IMR-90 (cell line): ENCODE data around the gene SLC38A7. TPM values are rescaled to one million over a fixed set of nuclear protein-coding genes. Genes with fewer than 3 reads are reported as not detected.

Experiments
- ATAC-seq: fragments of 200-7000 bp; cut with Tn5 transposase; 2 replicates; pipeline ENCODE4 v1.9.1; 2020; ENCODE audit warnings: low read depth, mild to moderate bottlenecking, moderate library complexity
- BruUV-seq: library from RNA; stranded (reverse); fragments of 400-500 nt; replicated peaks from 2 replicates; lab custom pipeline; 2021; lab: Mats Ljungman, UMichigan
- CTCF ChIA-PET: fragments of 300-600 bp; formaldehyde crosslinking; extraction: SDS; loops from one replicate; lab custom pipeline; 2021; ENCODE audit warnings: antibody characterized with exemption; lab: Yijun Ruan, JAX
- POLR2A ChIA-PET: fragments of 300-600 bp; sonication (Branson Sonifier 250); formaldehyde crosslinking; loops from one replicate; lab custom pipeline; 2022; ENCODE audit warnings: antibody characterized with exemption; ENCODE audit not compliant: unreplicated experiment; lab: Charles Lee
- DNase-seq: peaks from one replicate; pipeline ENCODE4 v3.0.0; 2013
- H2AFZ ChIP-seq: replicated peaks from 2 replicates; pipeline ENCODE3; 2013; ENCODE audit warnings: low read length, mild to moderate bottlenecking; ENCODE audit not compliant: poor library complexity
- H2AK5ac ChIP-seq: 2 replicates; pipeline ENCODE4 v1.6.1; 2013; ENCODE audit warnings: low read depth, low read length, inconsistent platforms
- H2AK9ac ChIP-seq: replicated peaks from 2 replicates; pipeline ENCODE3; 2013; ENCODE audit warnings: mild to moderate bottlenecking, low read depth, low read length, moderate library complexity; ENCODE audit not compliant: poor library complexity
- H2BK120ac ChIP-seq: 2 replicates; pipeline ENCODE4 v1.6.1; 2013; ENCODE audit warnings: low read depth, low read length, inconsistent platforms
- H2BK15ac ChIP-seq: 3 replicates; pipeline ENCODE4 v1.6.1; 2013; ENCODE audit warnings: low read depth, low read length, inconsistent platforms
- H2BK20ac ChIP-seq: 2 replicates; pipeline ENCODE4 v1.6.1; 2013; ENCODE audit warnings: low read depth, mild to moderate bottlenecking, inconsistent platforms, low read length, moderate library complexity
- H2BK5ac ChIP-seq: 2 replicates; pipeline ENCODE4 v1.6.1; 2013; ENCODE audit warnings: mild to moderate bottlenecking, low read depth, low read length, inconsistent platforms; ENCODE audit not compliant: poor library complexity, severe bottlenecking
- H3K14ac ChIP-seq: replicated peaks from 2 replicates; pipeline ENCODE4 v1.6.1; 2013; ENCODE audit warnings: low read depth, low read length, inconsistent platforms
- H3K18ac ChIP-seq: 2 replicates; pipeline ENCODE4 v1.6.1; 2013; ENCODE audit warnings: low read depth, low read length, control low read depth
- H3K23ac ChIP-seq: 2 replicates; pipeline ENCODE4 v1.6.1; 2013; ENCODE audit warnings: low read depth, low read length, inconsistent platforms
- H3K27ac ChIP-seq: 2 replicates; pipeline ENCODE4 v1.5.1; 2013; ENCODE audit warnings: mild to moderate bottlenecking, control low read depth, low read length; ENCODE audit not compliant: insufficient read depth
- H3K27me3 ChIP-seq: 2 replicates; pipeline ENCODE4 v1.6.1; 2013; ENCODE audit warnings: low read length; ENCODE audit not compliant: control insufficient read depth, insufficient read depth
- H3K36me3 ChIP-seq: 2 replicates; pipeline ENCODE4 v1.6.1; 2013; ENCODE audit warnings: low read length, mixed read lengths; ENCODE audit not compliant: control insufficient read depth, insufficient read depth
- H3K4ac ChIP-seq: 2 replicates; pipeline ENCODE4 v1.6.1; 2013; ENCODE audit warnings: low read depth, low read length, inconsistent platforms
- H3K4me1 ChIP-seq: 2 replicates; pipeline ENCODE4 v1.6.1; 2013; ENCODE audit warnings: low read length, mixed read lengths; ENCODE audit not compliant: control insufficient read depth, insufficient read depth
- H3K4me2 ChIP-seq: 2 replicates; pipeline ENCODE4 v1.6.1; 2013; ENCODE audit warnings: low read depth, mild to moderate bottlenecking, control low read depth, low read length, moderate library complexity
- H3K4me3 ChIP-seq: 2 replicates; pipeline ENCODE4 v1.5.1; 2013; ENCODE audit warnings: low read depth, mild to moderate bottlenecking, control low read depth, low read length, moderate library complexity; ENCODE audit not compliant: insufficient read depth
- H3K56ac ChIP-seq: 2 replicates; pipeline ENCODE4 v1.6.1; 2013; ENCODE audit warnings: low read length, inconsistent platforms; ENCODE audit not compliant: insufficient read depth; ENCODE audit errors: extremely low read depth
- H3K79me1 ChIP-seq, 2 experiments: 2 replicates each; pipeline ENCODE4 v1.6.1; 2013; ENCODE audit warnings: low read length in 2 of 2, inconsistent platforms in 1 of 2, low read depth in 1 of 2
- H3K9ac ChIP-seq: 2 replicates; pipeline ENCODE4 v1.6.1; 2013; ENCODE audit warnings: low read depth, low read length, control low read depth
- H3K9me1 ChIP-seq: 2 replicates; pipeline ENCODE4 v1.6.1; 2013; ENCODE audit warnings: low read length, inconsistent platforms; ENCODE audit not compliant: insufficient read depth
- H3K9me3 ChIP-seq: 2 replicates; pipeline ENCODE4 v1.6.1; 2013; ENCODE audit warnings: low read length; ENCODE audit not compliant: control insufficient read depth, insufficient read depth
- H4K20me1 ChIP-seq: 2 replicates; pipeline ENCODE4 v1.6.1; 2013; ENCODE audit warnings: low read length, inconsistent platforms; ENCODE audit not compliant: insufficient read depth
- H4K5ac ChIP-seq: 2 replicates; pipeline ENCODE4 v1.6.1; 2013; ENCODE audit warnings: mild to moderate bottlenecking, low read depth, low read length, control low read depth
- H4K8ac ChIP-seq, 2 experiments: 2 replicates each; pipeline ENCODE4 v1.6.1; 2013; ENCODE audit warnings: low read depth in 2 of 2, low read length in 2 of 2, control low read depth in 1 of 2, inconsistent platforms in 1 of 2
- H4K91ac ChIP-seq: 2 replicates; pipeline ENCODE4 v1.6.1; 2013; ENCODE audit warnings: low read depth, low read length, inconsistent platforms; ENCODE audit not compliant: insufficient read depth
- BHLHE40 ChIP-seq: fragments of 150-350 bp; IDR thresholded peaks from 2 replicates; pipeline ENCODE4 v1.6.1; 2016; ENCODE audit warnings: mild to moderate bottlenecking, low read depth, low read length
- CEBPB ChIP-seq: IDR thresholded peaks from 2 replicates; pipeline ENCODE4 v1.6.1; 2012; ENCODE audit warnings: low read depth, low read length, improper control_type of control experiment
- CHD1 ChIP-seq: IDR thresholded peaks from 2 replicates; pipeline ENCODE4 v1.6.1; 2012; ENCODE audit warnings: low read depth, low read length, improper control_type of control experiment
- FOS ChIP-seq: fragments of 150-350 bp; IDR thresholded peaks from 2 replicates; pipeline ENCODE4 v1.6.1; 2016; ENCODE audit warnings: low read depth, low read length
- MAFK ChIP-seq: IDR thresholded peaks from 2 replicates; pipeline ENCODE4 v1.6.1; 2012; ENCODE audit warnings: low read depth, low read length, improper control_type of control experiment
- MAZ ChIP-seq: IDR thresholded peaks from 2 replicates; pipeline ENCODE4 v1.6.1; 2012; ENCODE audit warnings: low read depth, mild to moderate bottlenecking, low read length, improper control_type of control experiment, moderate library complexity, borderline replicate concordance
- MXI1 ChIP-seq: IDR thresholded peaks from 2 replicates; pipeline ENCODE4 v1.6.1; 2012; ENCODE audit warnings: low read depth, mild to moderate bottlenecking, low read length, moderate library complexity, borderline replicate concordance
- NFE2L2 ChIP-seq: fragments of 150-350 bp; IDR thresholded peaks from 2 replicates; pipeline ENCODE4 v1.6.1; 2016; ENCODE audit warnings: low read depth, mild to moderate bottlenecking, low read length
- POLR2A ChIP-seq: IDR thresholded peaks from 2 replicates; pipeline ENCODE4 v1.6.1; 2012; ENCODE audit warnings: mild to moderate bottlenecking, low read depth, low read length
- RAD21 ChIP-seq: IDR thresholded peaks from 2 replicates; pipeline ENCODE4 v1.6.1; 2012; ENCODE audit warnings: low read length, improper control_type of control experiment
- RCOR1 ChIP-seq: IDR thresholded peaks from 2 replicates; pipeline ENCODE4 v1.6.1; 2012; ENCODE audit warnings: mild to moderate bottlenecking, low read length, improper control_type of control experiment; ENCODE audit not compliant: insufficient replicate concordance
- RFX5 ChIP-seq: IDR thresholded peaks from 2 replicates; pipeline ENCODE4 v1.8.0; 2012; ENCODE audit warnings: low read depth, mild to moderate bottlenecking, low read length, moderate library complexity
- SMC3 ChIP-seq: fragments of 150-350 bp; IDR thresholded peaks from 2 replicates; pipeline ENCODE4 v1.6.1; 2016; ENCODE audit warnings: low read depth, mild to moderate bottlenecking, antibody characterized with exemption, low read length, moderate library complexity
- WGBS, 2 experiments: methylation state at CpG; one replicate each; pipeline versions ENCODE4 v1.1.5 to v1.1.7; 2013; ENCODE audit warnings: missing lambda C conversion rate in 2 of 2; ENCODE audit not compliant: insufficient read length in 1 of 2; ENCODE audit errors: extremely low coverage in 2 of 2; 5-methylcytosine and 5-hydroxymethylcytosine counted together
- dilution Hi-C: fragments of 300-500 bp; cut with HindIII; formaldehyde crosslinking; loops from one replicate; pipeline ENCODE4 v1.14.3; 2018; ENCODE audit warnings: low sequenced_read_pairs; ENCODE audit not compliant: unreplicated experiment
- in situ Hi-C: fragments of 300-500 bp; cut with MboI; formaldehyde crosslinking; loops from 3 replicates; pipeline ENCODE4 v1.14.3; 2019; ENCODE audit warnings: low sequenced_read_pairs, inconsistent platforms, mixed read lengths
- intact Hi-C: fragments of 100-400 bp; cut with micrococcal nuclease; formaldehyde crosslinking; loops from 2 replicates; pipeline ENCODE4 v1.10.0; 2022
- polyA plus RNA-seq, 3 experiments: library from polyadenylated mRNA; depleted of rRNA; stranded (reverse); fragments of >200 nt; gene quantifications; 2 replicates each; pipeline ENCODE4 v1.2.3, GENCODE V29; 2012; ENCODE audit warnings: low replicate concordance in 1 of 3
- total RNA-seq: library from RNA; depleted of rRNA; stranded (reverse); fragments of >200 nt; gene quantifications from 2 replicates; pipeline ENCODE4 v1.2.3, GENCODE V29; 2012
- TF ChIP-seq, protein P1 (sequence below): fragments of 150-350 bp; IDR thresholded peaks from 2 replicates; pipeline ENCODE4 v1.6.1; 2016; ENCODE audit warnings: low read depth, mild to moderate bottlenecking, low read length, moderate library complexity, borderline replicate concordance
- TF ChIP-seq, protein P2 (sequence below): conservative IDR thresholded peaks from 2 replicates; pipeline ENCODE4 v1.5.1; 2012; ENCODE audit warnings: mild to moderate bottlenecking, low read depth, low read length, improper control_type of control experiment
- TF ChIP-seq, protein P3 (sequence below): fragments of 150-350 bp; IDR thresholded peaks from 2 replicates; pipeline ENCODE4 v1.6.1; 2017; ENCODE audit warnings: mild to moderate bottlenecking, antibody characterized with exemption, low read length, low read depth

SLC38A7 gene
- total and polyA plus RNA-seq, 2 of the 4 experiments (the other 2 are of a cell fraction), result 14.7 to 16.4 TPM

DNA sequence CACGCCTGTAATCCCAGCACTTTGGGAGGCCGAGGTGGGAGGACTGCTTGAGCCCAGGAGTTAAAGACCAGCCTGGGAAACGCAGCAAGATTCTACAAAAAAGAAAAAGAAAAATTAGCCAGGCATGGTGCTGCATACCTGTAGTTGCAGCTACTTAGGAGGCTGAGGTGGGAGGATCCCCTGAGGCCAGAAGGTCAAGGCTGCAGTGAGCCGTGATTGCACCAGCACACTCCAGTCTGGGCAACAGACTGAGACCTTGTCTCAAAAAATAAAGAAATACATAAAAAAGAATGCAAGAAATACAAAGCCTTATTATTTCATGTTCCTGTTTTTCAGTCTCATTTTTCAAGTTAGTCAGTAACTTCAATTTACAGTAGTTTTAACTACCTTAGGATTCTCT, 49.1 kb downstream of the SLC38A7 start:
- H3K4me2 ChIP-seq, result no peak overlapping the region
- intact Hi-C loops (loop anchor here (10.0 kb wide), 1 partner anchor 301 kb away; no protein-coding TSS in a partner anchor), in situ Hi-C loops (no loop called here), dilution Hi-C loops (no loop called here)
- H3K4me1 ChIP-seq, result peaks cover 1% of the 10 kb centered on the region; the same call in 1 of the 2 replicates
- peaks cover 3% of the 10 kb centered on the region; the same call in 1 of the 2 replicates for H3K9me1 ChIP-seq
- H3K56ac ChIP-seq, result no peak overlapping the region
- H3K36me3 ChIP-seq, result no peaks in the 10 kb centered on the region
- H2BK5ac ChIP-seq, result no peak overlapping the region
- no peak overlapping the region for H3K18ac ChIP-seq
- no peak overlapping the region for H2AFZ ChIP-seq
- H2AK5ac ChIP-seq, result no peak overlapping the region
- no peaks in the 10 kb centered on the region for H3K27me3 ChIP-seq
- no peak overlapping the region for H4K5ac ChIP-seq
- H2AK9ac ChIP-seq, result no peak overlapping the region
- no peak overlapping the region for H3K4ac ChIP-seq
- TF ChIP-seq RFX5 (no peak), POLR2A (no peak), CHD1 (no peak), MAZ (no peak), FOS (no peak), RCOR1 (no peak), BHLHE40 (no peak), NFE2L2 (no peak), MAFK (no peak), SMC3 (no peak), RAD21 (no peak), CEBPB (no peak), MXI1 (no peak)
- TF ChIP-seq, protein P1, sequence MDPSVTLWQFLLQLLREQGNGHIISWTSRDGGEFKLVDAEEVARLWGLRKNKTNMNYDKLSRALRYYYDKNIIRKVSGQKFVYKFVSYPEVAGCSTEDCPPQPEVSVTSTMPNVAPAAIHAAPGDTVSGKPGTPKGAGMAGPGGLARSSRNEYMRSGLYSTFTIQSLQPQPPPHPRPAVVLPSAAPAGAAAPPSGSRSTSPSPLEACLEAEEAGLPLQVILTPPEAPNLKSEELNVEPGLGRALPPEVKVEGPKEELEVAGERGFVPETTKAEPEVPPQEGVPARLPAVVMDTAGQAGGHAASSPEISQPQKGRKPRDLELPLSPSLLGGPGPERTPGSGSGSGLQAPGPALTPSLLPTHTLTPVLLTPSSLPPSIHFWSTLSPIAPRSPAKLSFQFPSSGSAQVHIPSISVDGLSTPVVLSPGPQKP, result no peak
- TF ChIP-seq, protein P2, sequence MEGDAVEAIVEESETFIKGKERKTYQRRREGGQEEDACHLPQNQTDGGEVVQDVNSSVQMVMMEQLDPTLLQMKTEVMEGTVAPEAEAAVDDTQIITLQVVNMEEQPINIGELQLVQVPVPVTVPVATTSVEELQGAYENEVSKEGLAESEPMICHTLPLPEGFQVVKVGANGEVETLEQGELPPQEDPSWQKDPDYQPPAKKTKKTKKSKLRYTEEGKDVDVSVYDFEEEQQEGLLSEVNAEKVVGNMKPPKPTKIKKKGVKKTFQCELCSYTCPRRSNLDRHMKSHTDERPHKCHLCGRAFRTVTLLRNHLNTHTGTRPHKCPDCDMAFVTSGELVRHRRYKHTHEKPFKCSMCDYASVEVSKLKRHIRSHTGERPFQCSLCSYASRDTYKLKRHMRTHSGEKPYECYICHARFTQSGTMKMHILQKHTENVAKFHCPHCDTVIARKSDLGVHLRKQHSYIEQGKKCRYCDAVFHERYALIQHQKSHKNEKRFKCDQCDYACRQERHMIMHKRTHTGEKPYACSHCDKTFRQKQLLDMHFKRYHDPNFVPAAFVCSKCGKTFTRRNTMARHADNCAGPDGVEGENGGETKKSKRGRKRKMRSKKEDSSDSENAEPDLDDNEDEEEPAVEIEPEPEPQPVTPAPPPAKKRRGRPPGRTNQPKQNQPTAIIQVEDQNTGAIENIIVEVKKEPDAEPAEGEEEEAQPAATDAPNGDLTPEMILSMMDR, result no peak
- TF ChIP-seq, protein P3, sequence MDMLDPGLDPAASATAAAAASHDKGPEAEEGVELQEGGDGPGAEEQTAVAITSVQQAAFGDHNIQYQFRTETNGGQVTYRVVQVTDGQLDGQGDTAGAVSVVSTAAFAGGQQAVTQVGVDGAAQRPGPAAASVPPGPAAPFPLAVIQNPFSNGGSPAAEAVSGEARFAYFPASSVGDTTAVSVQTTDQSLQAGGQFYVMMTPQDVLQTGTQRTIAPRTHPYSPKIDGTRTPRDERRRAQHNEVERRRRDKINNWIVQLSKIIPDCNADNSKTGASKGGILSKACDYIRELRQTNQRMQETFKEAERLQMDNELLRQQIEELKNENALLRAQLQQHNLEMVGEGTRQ, result no peak
- H2BK20ac ChIP-seq, result no peak overlapping the region
- no peak overlapping the region for H2BK120ac ChIP-seq
- WGBS, 2 experiments, result 80% methylated on average over 2 of the region's 4 CpGs; no CpG with 5 or more reads in 1 of the 2 experiments
- no peak for ATAC-seq
- POLR2A ChIA-PET, result no interaction called here
- BruUV-seq, result no TSS peak
- H2BK15ac ChIP-seq, result no peak overlapping the region
- H3K9me3 ChIP-seq, result no peaks in the 10 kb centered on the region
- no peaks in the 10 kb centered on the region for H3K79me1 ChIP-seq
- H3K9ac ChIP-seq, result no peak overlapping the region
- H4K8ac ChIP-seq, result no peak overlapping the region
- CTCF ChIA-PET, result no interaction called here
- H3K23ac ChIP-seq, result no peak overlapping the region
- H3K14ac ChIP-seq, result no peak overlapping the region
- no peak overlapping the region for H3K27ac ChIP-seq
- H3K4me3 ChIP-seq, result no peak overlapping the region
- no peak overlapping the region for H4K91ac ChIP-seq
- H4K20me1 ChIP-seq, result no peaks in the 10 kb centered on the region
- no peak for DNase-seq
